ENCODE measurements around the gene ZNF20.

ZNF20 gene

DNA sequence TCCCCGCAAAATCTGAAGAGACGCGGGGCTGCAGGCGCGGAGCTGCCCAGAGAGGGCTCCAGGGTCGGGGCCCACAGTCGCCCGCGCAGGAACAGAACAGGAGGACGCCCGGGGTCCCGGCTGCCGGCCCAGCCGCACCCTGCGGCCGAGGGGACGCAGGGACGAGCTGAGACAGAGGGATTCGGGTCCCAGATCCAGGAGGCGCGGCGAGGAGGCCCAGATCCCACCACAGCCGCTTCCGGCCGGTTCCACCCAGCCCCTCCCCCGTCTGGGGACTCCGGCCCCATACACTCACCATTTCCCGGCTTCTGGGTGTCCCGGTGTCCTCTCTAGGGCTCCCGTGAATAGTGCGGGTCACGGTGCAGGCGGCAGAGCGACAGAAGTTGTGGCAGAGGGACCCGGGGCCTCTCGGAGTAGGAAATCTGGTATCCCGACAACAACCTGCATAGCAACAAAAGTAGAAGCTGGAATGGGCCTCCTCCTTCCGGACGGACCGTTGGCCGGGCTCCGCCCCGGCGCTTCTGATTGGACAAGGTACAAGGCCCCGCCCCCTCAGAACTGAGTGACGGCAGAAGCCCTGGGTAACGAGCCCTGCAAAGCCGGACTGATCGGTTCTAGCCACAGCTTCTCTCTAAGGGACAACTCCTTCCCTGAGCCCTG, at the start of gene ZNF20:
TSS of gene ZNF20 (minus strand) at position 466 of the 660 bp plus-strand sequence. CDS start at position 298, 168 bp downstream.
- peak; percentile 93 for DNase-seq

GRCh38 chr19:12187625-12188024, 47.5 kb upstream of the ZNF20 start:
- DNase-seq, result no peak

- no peak for DNase-seq
These were observed 40.2 kb upstream of the ZNF20 start for GRCh38 chr19:12180377-12180776.

DNA sequence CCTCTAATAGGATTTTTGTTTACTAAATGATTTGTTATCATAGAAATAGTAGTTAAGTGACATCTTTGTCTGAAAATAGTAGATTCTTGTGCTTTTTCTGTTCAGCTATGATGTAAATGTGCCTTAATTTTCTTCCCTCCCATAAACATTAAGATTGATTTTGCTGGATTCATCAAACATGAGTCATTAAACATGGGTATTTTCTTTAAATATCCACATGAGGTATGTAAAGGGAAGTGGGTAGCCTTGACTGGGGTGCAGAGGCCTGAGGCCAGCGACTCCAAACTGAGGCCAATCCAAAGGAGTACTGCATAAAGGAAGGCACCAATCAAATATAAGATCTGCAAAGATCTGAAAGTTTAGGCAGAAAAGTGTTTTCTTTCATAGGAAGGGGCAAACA, 26.5 kb upstream of the ZNF20 start:
- DNase-seq, result no peak

DNA sequence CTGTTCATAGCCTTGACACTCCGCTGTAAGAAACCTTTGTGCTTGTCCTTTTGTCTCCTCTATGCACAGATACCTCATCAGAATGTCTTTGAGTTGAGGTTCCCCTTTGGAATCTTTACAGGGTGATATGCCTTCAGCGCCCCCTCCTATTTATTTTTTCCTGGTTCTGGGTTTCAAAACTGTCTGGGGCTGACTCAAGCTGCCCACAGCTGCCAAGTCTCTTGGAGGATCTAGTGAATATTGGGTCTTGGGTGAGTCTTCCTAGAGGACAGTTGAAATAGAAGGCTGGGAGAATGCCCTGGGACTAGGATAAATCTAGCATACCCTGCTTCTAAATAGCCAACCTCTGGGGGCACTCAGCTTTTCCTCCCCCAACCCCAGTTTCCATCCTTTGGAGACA, 23.7 kb upstream of the ZNF20 start:
- peak; percentile 1 for DNase-seq

GRCh38 chr19:12162882-12163806, 23.0 kb upstream of the ZNF20 start, which contains the start of gene ZNF136:
ZNF136 (plus strand) TSS chr19:12163096; CDS start chr19:12163204, 108 bp downstream.
- peak; percentile 95 for DNase-seq

- no peak for DNase-seq
These were observed 22.3 kb upstream of the ZNF20 start for GRCh38 chr19:12162513-12162881.

DNA sequence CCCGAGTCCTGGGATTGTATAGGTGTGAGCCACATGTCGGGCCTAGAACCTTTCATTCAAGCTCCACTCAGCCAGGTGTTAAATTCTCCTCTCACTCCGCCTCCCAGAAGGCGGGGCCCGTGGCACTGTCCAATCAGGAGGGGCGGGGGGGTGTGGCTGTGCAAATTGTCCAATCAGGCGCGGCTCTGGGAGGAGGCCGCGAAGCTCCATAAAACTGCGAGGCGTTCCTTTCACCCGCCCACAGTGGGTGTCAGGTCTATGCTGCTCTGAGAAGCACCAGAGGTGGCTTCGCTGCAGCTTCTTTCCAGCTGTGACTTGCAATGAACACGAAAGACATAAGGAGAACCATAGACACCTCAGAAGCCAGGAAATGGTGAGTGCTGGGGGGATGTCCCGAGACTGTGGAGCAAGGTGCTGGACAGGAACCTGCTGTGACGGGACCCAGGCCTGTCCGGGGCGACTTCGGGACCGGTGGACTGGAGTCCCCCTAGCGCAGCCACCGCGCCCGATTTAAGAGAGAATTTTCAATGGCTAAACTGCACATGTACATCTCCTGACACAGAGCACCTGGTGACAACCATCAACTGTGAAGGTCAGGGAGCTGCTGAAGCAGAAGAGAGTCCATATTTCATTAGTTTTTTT, 19.7 kb upstream of the ZNF20 start:
- DNase-seq, result no peak

DNA sequence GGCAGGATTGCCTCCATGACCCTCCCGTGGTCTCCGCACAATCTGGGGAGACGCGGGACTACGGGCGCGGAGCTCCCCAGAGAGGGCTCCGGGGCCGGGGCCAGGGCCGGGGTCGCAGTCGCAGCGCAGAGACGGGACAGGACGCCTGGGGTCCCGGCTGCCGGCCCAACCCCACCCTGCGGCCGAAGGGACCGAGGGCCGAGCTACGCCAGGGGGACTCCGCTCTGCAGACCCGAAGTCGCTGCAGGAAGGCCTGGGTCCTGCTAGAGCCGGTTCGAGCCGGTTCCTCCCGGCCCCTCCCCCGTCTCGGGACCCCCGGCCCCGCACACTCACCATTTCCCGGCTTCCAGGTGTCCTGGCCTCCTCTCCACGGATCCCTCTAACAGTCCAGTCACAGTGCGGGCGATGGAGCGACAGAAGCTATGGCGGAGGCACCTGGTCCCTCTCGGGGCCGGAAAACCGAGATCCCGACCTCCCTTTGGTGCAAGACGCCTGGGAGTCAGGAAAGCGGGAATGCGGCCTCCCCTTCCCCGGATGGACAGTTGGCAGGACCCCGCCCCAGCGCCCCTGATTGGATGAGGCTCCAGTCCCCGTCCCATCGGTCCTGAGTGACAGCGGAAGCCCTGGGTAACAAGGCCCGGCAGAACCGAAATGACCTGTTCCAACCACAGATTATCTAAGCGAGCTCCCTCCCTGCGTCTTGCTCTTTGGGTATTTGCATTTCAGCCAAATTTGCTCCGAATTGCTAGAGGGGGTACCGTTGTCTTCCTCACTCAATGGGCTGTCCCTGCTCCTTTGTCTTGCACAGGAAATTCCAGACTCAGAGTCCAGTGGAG, 16.3 kb upstream of the ZNF20 start, which contains the start of gene ZNF625:
TSS of gene ZNF625 (minus strand) at position 512 of the 836 bp plus-strand sequence. CDS start at position 336, 176 bp downstream.
- peak; percentile 81 for DNase-seq

DNA sequence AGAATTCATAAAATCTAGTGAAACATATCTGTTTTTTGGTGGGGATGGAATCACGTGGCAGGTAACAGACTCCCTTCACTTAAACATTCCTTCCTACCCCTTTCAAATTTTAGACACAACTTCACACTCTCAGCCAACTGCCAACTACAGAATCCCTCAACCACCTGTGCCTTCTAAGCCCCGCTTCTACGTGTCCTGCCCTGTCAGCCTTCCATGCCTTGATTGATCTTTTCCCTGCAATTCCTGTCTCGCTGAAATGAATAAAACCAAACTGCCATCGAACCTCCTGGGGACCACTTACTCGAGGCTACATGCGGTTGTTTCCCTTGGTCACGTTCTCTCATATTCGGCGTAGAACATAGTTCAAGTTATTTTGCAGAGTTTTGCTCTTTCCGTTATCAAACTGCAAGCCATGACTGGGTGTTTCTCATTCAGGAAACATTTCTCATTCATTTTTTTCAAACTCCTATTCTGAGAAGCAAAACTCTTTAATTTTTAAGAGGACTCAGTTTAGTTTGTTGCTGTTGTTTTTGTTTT, 15.2 kb upstream of the ZNF20 start:
- no peak for DNase-seq

GRCh38 chr19:12145348-12145747, 5.2 kb upstream of the ZNF20 start:
- DNase-seq, result no peak

DNA sequence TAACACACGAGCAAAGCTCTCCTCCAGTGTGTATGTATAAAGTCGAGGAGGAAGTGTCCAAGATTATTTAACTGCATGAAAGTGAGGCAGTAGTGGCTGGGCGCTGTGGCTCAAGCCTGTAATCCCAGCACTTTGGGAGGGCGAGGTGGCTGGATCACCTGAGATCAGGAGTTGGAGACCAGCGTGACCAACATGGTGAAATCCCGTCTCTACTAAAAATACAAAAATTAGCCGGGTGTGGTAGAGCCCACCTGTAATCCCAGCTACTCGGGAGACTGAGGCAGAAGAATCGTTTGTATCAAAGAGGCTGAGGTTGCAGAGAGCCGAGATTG, 1.2 kb upstream of the ZNF20 start:
- DNase-seq, result no peak

DNA sequence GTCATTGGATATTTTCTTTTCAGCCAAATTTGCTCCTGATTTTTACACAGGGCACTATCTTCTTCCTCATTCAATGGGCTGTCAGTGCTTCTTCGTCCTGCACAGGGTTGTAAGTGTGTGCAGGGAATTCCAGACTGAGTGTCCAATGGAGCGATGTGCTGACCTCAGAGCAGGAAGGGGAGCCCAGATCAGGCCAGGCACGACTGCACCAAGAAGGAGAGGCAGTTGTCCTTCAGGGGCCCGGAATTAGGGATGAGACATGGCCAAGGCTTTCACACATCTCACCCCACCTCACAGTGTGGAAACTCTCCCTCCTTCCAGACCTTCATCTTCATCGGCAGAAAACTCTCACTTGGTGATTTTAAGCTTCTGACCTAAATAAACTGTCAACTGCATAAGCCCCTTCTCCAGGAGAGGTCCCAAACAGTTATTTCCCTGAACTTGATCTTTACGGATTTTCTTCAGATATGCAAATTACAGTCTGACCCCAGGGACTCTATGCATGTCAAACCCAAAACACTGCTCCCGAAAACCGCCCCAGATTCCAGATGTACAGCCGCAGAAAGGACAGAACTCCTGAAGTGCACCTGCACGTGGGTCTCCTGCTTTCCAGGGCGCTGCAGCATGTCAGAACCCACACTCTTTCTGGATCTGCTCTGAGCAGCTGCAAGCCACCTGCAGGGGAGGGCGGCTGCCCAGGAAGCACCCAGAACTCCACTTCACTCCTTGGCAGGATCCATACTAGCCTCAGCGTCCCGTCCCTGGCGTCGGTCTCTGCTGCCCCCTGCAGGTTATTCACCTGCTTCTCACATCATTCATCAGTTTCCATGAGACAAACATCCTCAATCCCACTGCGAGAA, 625 bp upstream of the ZNF20 start:
- peak; percentile 91 for DNase-seq

GRCh38 chr19:12139269-12139668, 881 bp downstream of the ZNF20 start:
- DNase-seq, result no peak

DNA sequence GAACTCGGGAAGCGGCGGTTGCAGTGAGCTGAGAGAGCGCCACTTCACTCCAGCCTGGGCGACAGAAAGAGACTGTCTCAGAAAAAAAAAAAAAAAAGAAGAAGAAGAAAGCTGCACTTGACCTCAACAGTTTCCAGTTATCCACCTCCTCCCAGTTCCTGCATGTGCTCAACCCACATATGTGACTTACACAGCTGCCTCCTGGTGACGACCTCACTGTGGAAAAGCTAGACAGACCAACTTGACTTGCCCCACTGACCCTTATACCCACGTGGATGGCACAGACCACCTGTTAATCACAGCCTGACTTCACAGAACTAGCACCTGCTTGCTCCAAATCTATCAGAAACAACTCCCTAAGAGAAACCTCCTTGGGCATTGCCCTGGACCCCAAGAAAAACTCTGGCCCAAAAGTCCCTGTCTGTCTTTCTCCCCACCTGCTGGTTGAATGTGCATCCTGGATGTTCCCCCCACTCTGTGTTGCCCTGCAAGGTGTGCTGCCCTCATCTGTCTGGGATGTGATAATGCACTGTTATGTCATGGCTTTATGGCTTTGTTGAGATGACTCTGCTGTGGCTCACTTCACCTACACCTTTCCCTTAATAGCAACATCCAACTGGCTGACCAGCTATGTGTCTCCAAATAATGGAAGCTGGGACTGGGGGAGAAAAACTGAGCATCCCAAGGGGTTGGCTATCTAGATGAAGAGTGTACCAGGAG, 2.8 kb downstream of the ZNF20 start:
- DNase-seq, result peak; percentile 48

GRCh38 chr19:12133069-12133468, 7.1 kb downstream of the ZNF20 start:
- no peak for DNase-seq

DNA sequence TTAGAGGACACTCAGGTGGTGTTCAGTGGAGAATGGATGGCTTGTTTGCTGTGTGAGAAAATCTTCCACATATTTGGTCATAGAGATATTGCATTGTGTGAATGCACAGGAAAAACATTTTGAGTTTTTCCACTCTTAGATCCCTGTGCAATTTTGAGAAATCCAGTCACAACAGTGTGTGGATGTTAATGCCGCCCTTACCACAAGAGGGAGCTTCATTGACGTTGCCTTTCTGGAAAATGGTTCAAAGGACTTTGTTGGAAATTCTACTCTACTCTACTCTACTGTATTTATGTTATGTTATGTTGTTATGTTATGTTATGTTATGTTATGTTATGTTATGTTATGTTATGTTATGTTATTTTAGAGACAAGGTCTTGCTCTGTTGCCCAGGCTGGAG, 13.4 kb downstream of the ZNF20 start:
- DNase-seq, result peak; percentile 20

DNA sequence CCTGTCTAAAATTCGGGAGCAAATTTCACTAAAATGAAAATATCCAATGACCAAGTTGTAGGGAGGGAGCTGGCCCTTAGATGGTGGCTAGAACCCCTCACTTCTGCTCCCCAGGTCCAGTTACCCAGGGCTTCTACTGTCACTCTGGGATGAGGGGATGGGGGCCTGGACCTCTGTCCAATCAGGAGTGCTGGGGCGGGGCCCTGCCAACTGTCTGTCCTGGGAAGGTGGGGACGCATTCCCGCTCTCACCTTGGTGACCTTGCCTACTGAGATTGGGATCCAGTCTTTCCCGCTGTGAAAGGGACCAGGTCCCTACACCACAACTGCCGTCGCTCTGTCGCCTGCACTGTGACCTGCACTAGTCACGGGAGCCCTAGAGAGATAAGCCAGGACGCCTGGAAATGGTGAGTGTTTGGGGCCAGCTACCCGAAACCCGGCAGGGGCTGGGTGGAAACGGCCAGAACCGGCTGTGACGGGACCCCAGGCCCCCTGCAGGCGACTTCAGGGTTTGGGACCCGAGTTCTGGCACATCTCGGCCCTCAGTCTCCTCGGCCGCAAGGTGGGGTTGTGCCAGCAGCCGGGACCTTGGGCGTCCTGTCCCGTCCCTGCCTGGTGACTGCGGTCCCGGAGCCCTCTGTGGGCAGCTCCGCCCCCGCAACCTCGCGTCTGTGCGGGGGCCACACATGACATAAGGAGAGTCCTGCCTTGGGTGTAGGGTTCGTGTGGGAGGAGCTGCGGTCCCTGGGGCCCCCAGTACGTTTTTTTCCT, 22.8 kb downstream of the ZNF20 start:
- no peak for DNase-seq

- DNase-seq, result no peak
These were observed 27.0 kb downstream of the ZNF20 start for GRCh38 chr19:12113121-12113520.

DNA sequence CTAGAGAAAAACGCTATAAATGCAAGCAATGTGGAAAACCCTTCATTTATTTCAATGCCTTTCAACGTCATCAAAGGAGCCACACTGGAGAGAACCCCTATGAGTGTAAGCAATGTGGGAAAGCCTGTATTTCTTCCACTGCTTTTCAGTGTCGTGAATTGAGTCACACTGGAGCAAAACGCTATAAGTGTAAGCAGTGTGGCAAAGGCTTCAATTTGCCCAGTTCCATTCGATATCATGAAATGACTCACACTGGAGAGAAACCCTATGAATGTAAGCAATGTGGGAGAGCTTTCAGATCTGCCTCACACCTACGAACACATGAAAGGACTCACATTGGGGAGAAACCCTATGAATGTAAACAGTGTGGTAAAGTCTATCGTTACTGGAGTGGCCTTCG, 27.4 kb downstream of the ZNF20 start:
- DNase-seq, result no peak
